ENCODE measurements around the gene UIMC1. TPM values are rescaled to one million over a fixed set of nuclear protein-coding genes. Genes with fewer than 3 reads are reported as not detected.

Gene UIMC1
- total and polyA plus RNA-seq, 11 donors, result 14.8 to 40.2 (median 31.9) TPM

GRCh38 chr5:176948458-176948857 is 58.1 kb downstream of the UIMC1 start:
- DNase-seq, result no peak
- ATAC-seq, result peak in 2 of 4 donors; percentile 41 to 42
- no peaks in the 10 kb centered on the region for H3K9me3 ChIP-seq
- peak overlapping the region in 3 of 12 donors; percentile 15 to 39 (median 23) for H3K27ac ChIP-seq
- H3K4me1 ChIP-seq, result peaks cover 4 to 33% (median 8%) of the 10 kb centered on the region in 12 donors
- no peak for TF ChIP-seq POLR2A (IDR thresholded peaks at IDR 0.05)
- no peak for TF ChIP-seq CTCF (IDR thresholded peaks at IDR 0.05)
- WGBS, 4 donors, result 25 to 53% (median 38%) methylated on average over 1 of the region's 1 CpG
- no peaks in the 10 kb centered on the region for H3K27me3 ChIP-seq
- H3K4me3 ChIP-seq, result no peak overlapping the region
- intact Hi-C loops (cut with DNase I), result no loop called here
- peaks cover 0 to 96% (median 85%) of the 10 kb centered on the region in 9 donors for H3K36me3 ChIP-seq

- H3K4me1 ChIP-seq, result peaks cover 4 to 33% (median 8%) of the 10 kb centered on the region in 12 donors
- no peak for DNase-seq
- peaks cover 0 to 97% (median 88%) of the 10 kb centered on the region in 9 donors for H3K36me3 ChIP-seq
- no peaks in the 10 kb centered on the region for H3K9me3 ChIP-seq
- no peaks in the 10 kb centered on the region for H3K27me3 ChIP-seq
- intact Hi-C loops (cut with DNase I), result no loop called here
- no peak overlapping the region for H3K4me3 ChIP-seq
- 70 to 87% (median 78%) methylated on average over 2 of the region's 2 CpGs for WGBS, 4 donors
- ATAC-seq, result no peak
- peak overlapping the region in 2 of 12 donors; percentile 15 to 39 for H3K27ac ChIP-seq
- TF ChIP-seq POLR2A (IDR thresholded peaks at IDR 0.05) (no peak), CTCF (IDR thresholded peaks at IDR 0.05) (no peak)
Observed at GRCh38 chr5:176947847-176948246, 58.7 kb downstream of the UIMC1 start.

- Histone ChIP-seq H3K4me3 (no peak overlapping the region), H3K4me1 (peaks cover 4 to 33% (median 8%) of the 10 kb centered on the region in 12 donors), H3K27ac (peak overlapping the region in 2 of 12 donors; percentile 4 to 20), H3K9me3 (no peaks in the 10 kb centered on the region), H3K27me3 (no peaks in the 10 kb centered on the region), H3K36me3 (peaks cover 0 to 97% (median 89%) of the 10 kb centered on the region in 9 donors)
- DNase-seq (no peak), ATAC-seq (peak; percentile 81 to 91 (median 86))
- intact Hi-C loops (cut with DNase I), result no loop called here
- WGBS, 4 donors, result 32 to 45% (median 43%) methylated on average over 2 of the region's 2 CpGs
- TF ChIP-seq CTCF (IDR thresholded peaks at IDR 0.05) (no peak), POLR2A (IDR thresholded peaks at IDR 0.05) (no peak)
Observed at GRCh38 chr5:176944268-176944667, 62.3 kb downstream of the UIMC1 start.

GRCh38 chr5:176943816-176944215 is 62.8 kb downstream of the UIMC1 start:
- TF ChIP-seq POLR2A (IDR thresholded peaks at IDR 0.05) (no peak), CTCF (IDR thresholded peaks at IDR 0.05) (no peak)
- H3K36me3 ChIP-seq, result peaks cover 0 to 98% (median 89%) of the 10 kb centered on the region in 9 donors
- WGBS, 4 donors, result 58 to 76% (median 66%) methylated on average over 1 of the region's 1 CpG
- no peak overlapping the region for H3K4me3 ChIP-seq
- H3K4me1 ChIP-seq, result peaks cover 4 to 29% (median 8%) of the 10 kb centered on the region in 12 donors
- no peaks in the 10 kb centered on the region for H3K9me3 ChIP-seq
- intact Hi-C loops (cut with DNase I), result no loop called here
- DNase-seq (no peak), ATAC-seq (no peak)
- no peaks in the 10 kb centered on the region for H3K27me3 ChIP-seq
- peak overlapping the region in 1 of 12 donors; percentile 4 for H3K27ac ChIP-seq
